Tibial artery (tissue), 4 donors: ENCODE results near the gene CHCHD4.

Source experiments
- DNase-seq, 2 donors: peaks; one replicate each; pipeline ENCODE4 v3.0.0-alpha.2; 2019
- H3K27ac ChIP-seq, 2 donors: fragments of 200-600 bp; sonication (generic) in 1 of 2; 1 replicate in 1 of 2; 2 replicates in 1 of 2; pipeline ENCODE4 v1.5.1; 2018 to 2019; ENCODE audit warnings: mild to moderate bottlenecking in 1 of 2
- H3K27me3 ChIP-seq, 2 donors: fragments of 200-600 bp; sonication (generic) in 1 of 2; one replicate each; pipeline versions ENCODE4 v1.5.1 to v1.6.0; 2016 to 2019
- H3K36me3 ChIP-seq, 3 donors: fragments of 200-600 bp; sonication (generic) in 2 of 3; one replicate each; pipeline ENCODE4 v1.5.1; 2016 to 2019; ENCODE audit warnings: mild to moderate bottlenecking in 2 of 3
- H3K4me1 ChIP-seq, 4 donors: fragments of 200-600 bp; sonication (generic) in 2 of 4; 1 replicate in 3 of 4; 2 replicates in 1 of 4; pipeline ENCODE4 v1.5.1; 2016 to 2019
- H3K4me3 ChIP-seq, 2 donors: fragments of 200-600 bp; sonication (generic) in 1 of 2; 1 replicate in 1 of 2; 2 replicates in 1 of 2; pipeline ENCODE4 v1.5.1; 2018 to 2019; ENCODE audit warnings: mild to moderate bottlenecking in 2 of 2
- H3K9me3 ChIP-seq, 3 donors: fragments of 200-600 bp; sonication (generic) in 1 of 3; one replicate each; pipeline ENCODE4 v1.5.1; 2016 to 2019
- CTCF ChIP-seq, 2 experiments: fragments of 200-600 bp in 1 of 2; fragments of 450-650 bp in 1 of 2; IDR thresholded peaks; one replicate each; pipeline ENCODE4 v1.5.1; 2017 to 2019; ENCODE audit warnings: antibody characterized with exemption in 2 of 2, mild to moderate bottlenecking in 1 of 2, moderate library complexity in 1 of 2
- intact Hi-C: fragments of 100-400 bp; cut with DNase I; formaldehyde crosslinking; loops from one replicate; pipeline ENCODE4 v1.15.0; 2023; ENCODE audit warnings: low total_unique reads

The CHCHD4 gene

GRCh38 chr3:14131134-14131533, 6.5 kb upstream of the CHCHD4 start:
- no peaks in the 10 kb centered on the region for H3K9me3 ChIP-seq
- no peaks in the 10 kb centered on the region for H3K27me3 ChIP-seq
- intact Hi-C loops: no loop called here
- H3K4me1 ChIP-seq: peaks cover 0 to 24% (median 15%) of the 10 kb centered on the region in 4 donors
- no peak overlapping the region for H3K4me3 ChIP-seq
- no peak overlapping the region for H3K27ac ChIP-seq
- no peak for DNase-seq
- peaks cover 74 to 84% (median 83%) of the 10 kb centered on the region in 3 donors for H3K36me3 ChIP-seq
- TF ChIP-seq CTCF (IDR thresholded peaks at IDR 0.05): no peak

- no peaks in the 10 kb centered on the region for H3K9me3 ChIP-seq
- intact Hi-C loops: no loop called here
- no peak for TF ChIP-seq CTCF (IDR thresholded peaks at IDR 0.05)
- no peak overlapping the region for H3K4me3 ChIP-seq
- no peak for DNase-seq
- H3K4me1 ChIP-seq: peaks cover 0 to 28% (median 19%) of the 10 kb centered on the region in 4 donors
- no peaks in the 10 kb centered on the region for H3K27me3 ChIP-seq
- peaks cover 70 to 80% (median 79%) of the 10 kb centered on the region in 3 donors for H3K36me3 ChIP-seq
- H3K27ac ChIP-seq: no peak overlapping the region
These were observed 6.0 kb upstream of the CHCHD4 start for GRCh38 chr3:14130707-14131106.

GRCh38 chr3:14130230-14130629, 5.6 kb upstream of the CHCHD4 start:
- Histone ChIP-seq H3K36me3 (peaks cover 65 to 75% (median 74%) of the 10 kb centered on the region in 3 donors), H3K27ac (no peak overlapping the region), H3K4me3 (no peak overlapping the region), H3K9me3 (no peaks in the 10 kb centered on the region), H3K27me3 (no peaks in the 10 kb centered on the region), H3K4me1 (peaks cover 0 to 28% (median 19%) of the 10 kb centered on the region in 4 donors)
- TF ChIP-seq CTCF (IDR thresholded peaks at IDR 0.05): no peak
- DNase-seq: no peak
- intact Hi-C loops: no loop called here

- Histone ChIP-seq H3K4me1 (peaks cover 0 to 28% (median 19%) of the 10 kb centered on the region in 4 donors), H3K9me3 (no peaks in the 10 kb centered on the region), H3K36me3 (peaks cover 56 to 65% (median 65%) of the 10 kb centered on the region in 3 donors), H3K4me3 (no peak overlapping the region), H3K27me3 (no peaks in the 10 kb centered on the region), H3K27ac (no peak overlapping the region)
- TF ChIP-seq CTCF (IDR thresholded peaks at IDR 0.05): no peak
- intact Hi-C loops: loop anchor here (5.0 to 10.0 kb wide), 3 partner anchors 232 to 816 kb away; partner anchors contain the start of gene NR2C2
- DNase-seq: no peak
These were observed 4.6 kb upstream of the CHCHD4 start for GRCh38 chr3:14129296-14129695.

GRCh38 chr3:14128724-14129123, 4.1 kb upstream of the CHCHD4 start:
- intact Hi-C loops: loop anchor here (5.0 to 10.0 kb wide), 3 partner anchors 231 to 816 kb away; partner anchors contain the start of gene NR2C2
- peak overlapping the region; percentile 30 to 93 for H3K27ac ChIP-seq
- DNase-seq: no peak
- no peaks in the 10 kb centered on the region for H3K27me3 ChIP-seq
- H3K4me3 ChIP-seq: no peak overlapping the region
- peaks cover 50 to 60% (median 59%) of the 10 kb centered on the region in 3 donors for H3K36me3 ChIP-seq
- no peak for TF ChIP-seq CTCF (IDR thresholded peaks at IDR 0.05)
- no peaks in the 10 kb centered on the region for H3K9me3 ChIP-seq
- peaks cover 0 to 32% (median 24%) of the 10 kb centered on the region in 4 donors for H3K4me1 ChIP-seq
